Natural killer cell (primary cell): ENCODE results near the gene SH3GL1. TPM values are rescaled to one million over a fixed set of nuclear protein-coding genes. Genes with fewer than 3 reads are reported as not detected.
A peak's percentile ranks its signal among the peaks of the same experiment; 100 is the strongest.

ENCODE experiments used
- ATAC-seq, 3 donors: fragments of 150-1000 bp in 2 of 3; fragments of 200-7000 bp in 1 of 3; cut with Tn5 transposase; 1 replicate in 1 of 3; 2 replicates in 2 of 3; pipeline ENCODE4 v1.10.0; 2021; ENCODE audit warnings: mild to moderate bottlenecking in 2 of 3, moderate library complexity in 2 of 3
- DNase-seq, 2 donors: peaks; one replicate each; pipeline versions ENCODE4 v3.0.0 to v3.0.0-alpha.2; 2013 to 2021; ENCODE audit warnings: mixed read lengths in 1 of 2
- H3K27ac ChIP-seq: one replicate; pipeline ENCODE4 v1.5.1; 2013; ENCODE audit warnings: mild to moderate bottlenecking, low read length
- H3K27me3 ChIP-seq: one replicate; pipeline ENCODE4 v1.6.1; 2013; ENCODE audit warnings: low read length; ENCODE audit not compliant: control insufficient read depth, insufficient read depth
- H3K36me3 ChIP-seq: one replicate; pipeline ENCODE4 v1.6.1; 2013; ENCODE audit warnings: low read length; ENCODE audit not compliant: control insufficient read depth, insufficient read depth
- H3K4me1 ChIP-seq: one replicate; pipeline ENCODE4 v1.6.1; 2013; ENCODE audit warnings: low read length; ENCODE audit not compliant: control insufficient read depth, insufficient read depth
- H3K4me3 ChIP-seq: one replicate; pipeline ENCODE4 v1.5.1; 2013; ENCODE audit warnings: low read length
- H3K9me3 ChIP-seq: one replicate; pipeline ENCODE4 v1.6.1; 2013; ENCODE audit warnings: low read length; ENCODE audit not compliant: control insufficient read depth, insufficient read depth
- H3K27ac Mint-ChIP-seq, 2 donors: one replicate each; pipeline ENCODE4 v1.8.0; 2022; ENCODE audit warnings: mild to moderate bottlenecking in 2 of 2, mixed read lengths in 2 of 2, moderate library complexity in 1 of 2
- H3K27me3 Mint-ChIP-seq, 2 donors: one replicate each; pipeline ENCODE4 v1.8.0; 2022; ENCODE audit warnings: low read depth in 2 of 2, mixed read lengths in 2 of 2
- H3K36me3 Mint-ChIP-seq: one replicate; pipeline ENCODE4 v1.8.0; 2022; ENCODE audit warnings: mixed read lengths
- H3K4me1 Mint-ChIP-seq, 2 donors: one replicate each; pipeline ENCODE4 v1.8.0; 2022; ENCODE audit warnings: mixed read lengths in 2 of 2
- H3K4me3 Mint-ChIP-seq: one replicate; pipeline ENCODE4 v1.8.0; 2022; ENCODE audit warnings: mild to moderate bottlenecking, moderate library complexity, mixed read lengths
- H3K9me3 Mint-ChIP-seq, 2 donors: one replicate each; pipeline ENCODE4 v1.8.0; 2022; ENCODE audit warnings: mixed read lengths in 2 of 2
- WGBS: methylation state at CpG from one replicate; pipeline ENCODE4 v1.1.7; 2013; ENCODE audit warnings: missing lambda C conversion rate; ENCODE audit not compliant: insufficient coverage; 5-methylcytosine and 5-hydroxymethylcytosine counted together
- intact Hi-C: fragments of 100-400 bp; cut with micrococcal nuclease; formaldehyde crosslinking; loops from one replicate; pipeline ENCODE4 v1.14.2; 2022
- total RNA-seq, 4 donors: library from RNA; stranded (reverse); fragments of 120-200 nt in 1 of 4; gene quantifications; one replicate each; pipeline versions ENCODE4 v1.2.3 to v1.2.4, GENCODE V29; 2013 to 2022
- TF ChIP-seq, protein P1 (sequence below): fragments of 200-600 bp; IDR thresholded peaks from one replicate; pipeline ENCODE4 v1.8.0; 2022; ENCODE audit warnings: antibody characterized with exemption

Gene SH3GL1
- total RNA-seq, 3 donors from 2014 or later (not counting 1 experiment from before 2014, with no cell fraction given): 43.9 to 55.7 (median 49.2) TPM

DNA sequence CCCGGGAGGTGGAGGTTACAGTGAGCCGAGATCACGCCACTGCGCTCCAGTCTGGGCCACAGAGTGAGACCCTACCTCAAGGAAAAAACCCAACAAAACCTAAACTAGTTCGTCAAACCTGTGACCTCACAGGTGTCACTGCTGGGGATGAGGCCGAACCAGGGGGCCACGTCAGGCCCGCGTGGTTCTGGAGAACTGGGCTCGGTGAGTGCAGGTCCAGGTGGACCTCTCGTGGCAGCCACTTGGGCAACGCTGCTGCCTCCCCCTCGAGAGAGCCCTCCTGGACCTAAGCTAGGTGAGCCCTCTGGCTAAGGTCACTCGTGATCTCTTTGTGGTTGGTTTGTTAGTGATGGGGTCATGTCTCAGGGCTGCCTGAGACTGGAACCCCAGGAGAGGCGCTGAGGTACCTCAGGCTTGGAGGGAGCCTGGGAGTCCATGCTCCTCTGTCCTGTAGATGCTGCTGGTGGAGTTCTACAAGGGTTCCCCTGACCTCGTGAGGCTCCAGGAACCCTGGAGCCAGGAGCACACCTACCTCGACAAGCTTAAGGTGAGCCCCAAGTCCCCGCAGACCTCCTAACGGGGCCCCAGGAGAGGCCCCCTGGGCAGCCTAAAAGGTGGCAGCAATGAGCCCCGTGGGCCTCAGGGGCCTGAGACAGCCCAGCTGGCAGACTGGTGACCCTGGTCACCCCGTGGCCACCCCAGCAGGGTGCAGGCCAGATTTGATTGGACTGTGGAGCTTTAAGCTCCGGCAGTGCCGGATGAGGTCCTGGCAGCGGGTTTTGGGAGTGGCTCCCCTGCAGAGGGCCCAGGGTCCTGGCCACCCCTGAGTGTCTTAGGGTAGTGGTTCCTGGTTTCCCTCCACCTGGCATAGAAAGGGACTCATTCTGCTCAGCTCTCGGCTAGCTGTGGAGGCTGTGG, 41.4 kb downstream of the SH3GL1 start:
- no peak overlapping the region for H3K4me3 Mint-ChIP-seq
- Histone ChIP-seq H3K9me3 (no peaks in the 10 kb centered on the region), H3K36me3 (peaks cover 45% of the 10 kb centered on the region), H3K27ac (no peak overlapping the region), H3K4me1 (no peaks in the 10 kb centered on the region), H3K27me3 (no peaks in the 10 kb centered on the region), H3K4me3 (no peak overlapping the region)
- DNase-seq: no peak
- intact Hi-C loops: no loop called here
- no peaks in the 10 kb centered on the region for H3K4me1 Mint-ChIP-seq
- 95% methylated on average over 25 of the region's 25 CpGs for WGBS
- no peaks in the 10 kb centered on the region for H3K9me3 Mint-ChIP-seq
- no peaks in the 10 kb centered on the region for H3K36me3 Mint-ChIP-seq
- no peaks in the 10 kb centered on the region for H3K27me3 Mint-ChIP-seq
- ATAC-seq: no peak
- H3K27ac Mint-ChIP-seq: peak overlapping the region in 1 of 2 donors; percentile 20
- TF ChIP-seq, protein P1, sequence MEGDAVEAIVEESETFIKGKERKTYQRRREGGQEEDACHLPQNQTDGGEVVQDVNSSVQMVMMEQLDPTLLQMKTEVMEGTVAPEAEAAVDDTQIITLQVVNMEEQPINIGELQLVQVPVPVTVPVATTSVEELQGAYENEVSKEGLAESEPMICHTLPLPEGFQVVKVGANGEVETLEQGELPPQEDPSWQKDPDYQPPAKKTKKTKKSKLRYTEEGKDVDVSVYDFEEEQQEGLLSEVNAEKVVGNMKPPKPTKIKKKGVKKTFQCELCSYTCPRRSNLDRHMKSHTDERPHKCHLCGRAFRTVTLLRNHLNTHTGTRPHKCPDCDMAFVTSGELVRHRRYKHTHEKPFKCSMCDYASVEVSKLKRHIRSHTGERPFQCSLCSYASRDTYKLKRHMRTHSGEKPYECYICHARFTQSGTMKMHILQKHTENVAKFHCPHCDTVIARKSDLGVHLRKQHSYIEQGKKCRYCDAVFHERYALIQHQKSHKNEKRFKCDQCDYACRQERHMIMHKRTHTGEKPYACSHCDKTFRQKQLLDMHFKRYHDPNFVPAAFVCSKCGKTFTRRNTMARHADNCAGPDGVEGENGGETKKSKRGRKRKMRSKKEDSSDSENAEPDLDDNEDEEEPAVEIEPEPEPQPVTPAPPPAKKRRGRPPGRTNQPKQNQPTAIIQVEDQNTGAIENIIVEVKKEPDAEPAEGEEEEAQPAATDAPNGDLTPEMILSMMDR: no peak

DNA sequence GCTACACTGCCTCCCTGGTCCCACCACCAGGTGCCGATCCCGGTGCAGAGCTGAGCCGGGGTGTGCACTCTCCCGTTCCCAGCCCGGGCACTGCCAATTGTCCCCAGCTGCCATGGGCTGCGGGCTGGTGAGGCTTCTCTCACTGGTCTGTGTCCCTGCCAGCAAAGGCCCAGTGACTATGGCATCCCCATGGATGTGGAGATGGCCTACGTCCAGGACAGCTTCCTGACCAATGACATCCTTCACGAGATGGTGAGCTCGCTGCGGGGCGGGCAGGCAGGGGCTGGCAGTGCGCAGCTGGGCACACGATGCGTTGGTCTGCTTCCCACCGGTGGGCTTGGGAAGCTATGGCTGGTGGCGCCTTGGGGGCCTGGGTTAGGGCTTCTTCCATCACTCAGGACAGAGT, 42.4 kb downstream of the SH3GL1 start:
- no peaks in the 10 kb centered on the region for H3K9me3 Mint-ChIP-seq
- no peaks in the 10 kb centered on the region for H3K4me1 Mint-ChIP-seq
- Histone ChIP-seq H3K4me1 (peaks cover under 1% of the 10 kb centered on the region), H3K27ac (no peak overlapping the region), H3K27me3 (no peaks in the 10 kb centered on the region), H3K36me3 (peaks cover 34% of the 10 kb centered on the region), H3K9me3 (no peaks in the 10 kb centered on the region), H3K4me3 (no peak overlapping the region)
- no peaks in the 10 kb centered on the region for H3K27me3 Mint-ChIP-seq
- WGBS: 98% methylated on average over 16 of the region's 16 CpGs
- ATAC-seq (no peak), DNase-seq (no peak)
- no peak overlapping the region for H3K4me3 Mint-ChIP-seq
- TF ChIP-seq, protein P1: no peak
- no peak overlapping the region for H3K27ac Mint-ChIP-seq
- no peaks in the 10 kb centered on the region for H3K36me3 Mint-ChIP-seq
- intact Hi-C loops: no loop called here

DNA sequence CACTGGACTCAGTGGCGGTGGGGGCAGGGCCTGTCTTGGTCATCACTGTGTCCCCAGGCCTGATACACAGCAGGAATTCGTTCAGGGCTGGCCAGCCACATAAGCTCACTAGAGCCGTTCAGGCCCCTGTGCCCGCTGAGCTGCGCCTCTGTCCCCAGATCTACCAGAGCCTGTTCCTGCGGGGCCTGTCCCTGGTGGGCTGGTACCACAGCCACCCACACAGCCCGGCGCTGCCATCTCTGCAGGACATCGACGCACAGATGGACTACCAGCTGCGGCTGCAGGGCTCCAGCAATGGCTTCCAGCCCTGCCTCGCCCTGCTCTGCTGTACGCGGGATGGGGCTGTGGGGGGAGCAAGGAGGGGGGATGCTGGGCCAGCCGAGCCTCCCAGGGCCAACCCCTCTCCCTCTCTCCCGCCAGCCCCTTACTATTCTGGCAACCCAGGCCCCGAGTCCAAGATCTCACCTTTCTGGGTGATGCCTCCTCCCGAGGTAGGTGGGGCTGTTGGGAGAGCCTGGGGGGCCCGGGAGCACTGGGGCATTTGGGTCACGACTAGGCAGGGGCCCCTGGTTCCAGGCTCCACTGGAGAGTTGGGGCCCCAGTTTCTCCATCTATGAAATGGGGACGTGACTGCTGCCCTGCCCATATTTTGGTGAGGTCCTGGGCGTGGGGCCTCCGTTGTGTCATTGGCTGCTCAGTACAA, 43.1 kb downstream of the SH3GL1 start:
- Histone ChIP-seq H3K27ac (no peak overlapping the region), H3K36me3 (peaks cover 27% of the 10 kb centered on the region), H3K4me3 (no peak overlapping the region), H3K27me3 (no peaks in the 10 kb centered on the region), H3K9me3 (no peaks in the 10 kb centered on the region), H3K4me1 (peaks cover 7% of the 10 kb centered on the region)
- ATAC-seq: no peak
- DNase-seq: no peak
- intact Hi-C loops: no loop called here
- TF ChIP-seq, protein P1: no peak
- H3K27me3 Mint-ChIP-seq: no peaks in the 10 kb centered on the region
- no peaks in the 10 kb centered on the region for H3K9me3 Mint-ChIP-seq
- H3K4me3 Mint-ChIP-seq: no peak overlapping the region
- no peaks in the 10 kb centered on the region for H3K36me3 Mint-ChIP-seq
- H3K27ac Mint-ChIP-seq: no peak overlapping the region
- peaks cover 0 to 5% of the 10 kb centered on the region in 2 donors for H3K4me1 Mint-ChIP-seq
- WGBS: 94% methylated on average over 20 of the region's 23 CpGs
